GM19395 (cell line): ENCODE data around the gene UTS2R.

ENCODE experiments used
- ATAC-seq: cut with Tn5 transposase; IDR thresholded peaks from one replicate; pipeline ENCODE4 v1.9.1; 2021; ENCODE audit warnings: mild to moderate bottlenecking, moderate library complexity; ENCODE audit not compliant: unreplicated experiment

UTS2R gene

GRCh38 chr17:82388223-82388921 is 16.8 kb downstream of the UTS2R start:
- ATAC-seq = no peak

GRCh38 chr17:82388922-82389283 is 17.3 kb downstream of the UTS2R start:
- ATAC-seq = no peak

GRCh38 chr17:82389379-82389778 is 17.8 kb downstream of the UTS2R start:
- ATAC-seq = no peak

- ATAC-seq = no peak
Observed at GRCh38 chr17:82390015-82390859, 18.7 kb downstream of the UTS2R start.

- no peak for ATAC-seq
Observed at GRCh38 chr17:82390860-82391435, 19.4 kb downstream of the UTS2R start.

- no peak for ATAC-seq
Observed at GRCh38 chr17:82391496-82392066, 20.0 kb downstream of the UTS2R start.

GRCh38 chr17:82392209-82392920 is 20.8 kb downstream of the UTS2R start:
- ATAC-seq = no peak

- ATAC-seq = no peak
Observed at GRCh38 chr17:82392941-82393340, 21.4 kb downstream of the UTS2R start.

GRCh38 chr17:82394278-82394677 is 22.7 kb downstream of the UTS2R start:
- no peak for ATAC-seq

- ATAC-seq = no peak
Observed at GRCh38 chr17:82396601-82397435, 25.3 kb downstream of the UTS2R start.

GRCh38 chr17:82397449-82398335 is 26.1 kb downstream of the UTS2R start:
- no peak for ATAC-seq

GRCh38 chr17:82399041-82399441 is 27.5 kb downstream of the UTS2R start:
- no peak for ATAC-seq

GRCh38 chr17:82399601-82400101 is 28.1 kb downstream of the UTS2R start:
- no peak for ATAC-seq

- no peak for ATAC-seq
Observed at GRCh38 chr17:82400206-82400605, 28.6 kb downstream of the UTS2R start.

GRCh38 chr17:82400830-82401229 is 29.3 kb downstream of the UTS2R start:
- ATAC-seq = peak; percentile 65

- ATAC-seq = peak; percentile 78
Observed at GRCh38 chr17:82402865-82403264, 31.3 kb downstream of the UTS2R start.

- no peak for ATAC-seq
Observed at GRCh38 chr17:82403662-82404660, 32.4 kb downstream of the UTS2R start.

GRCh38 chr17:82405051-82405450 is 33.5 kb downstream of the UTS2R start:
- no peak for ATAC-seq
